Tibial nerve (tissue), 4 donors: ENCODE data around the gene DTX4. TPM values are rescaled to one million over a fixed set of nuclear protein-coding genes. Genes with fewer than 3 reads are reported as not detected.
A peak's percentile ranks its signal among the peaks of the same experiment; 100 is the strongest.

Experiments
- DNase-seq, 2 donors: peaks; one replicate each; pipeline ENCODE4 v3.0.0-alpha.2; 2019; ENCODE audit warnings: low spot score in 2 of 2
- H3K27ac ChIP-seq, 4 donors: fragments of 200-600 bp; sonication (generic) in 3 of 4; one replicate each; pipeline ENCODE4 v1.5.1; 2017 to 2019; ENCODE audit warnings: mild to moderate bottlenecking in 1 of 4
- H3K27me3 ChIP-seq, 2 donors: fragments of 200-600 bp; sonication (generic) in 1 of 2; one replicate each; pipeline versions ENCODE4 v1.5.1 to v1.6.0; 2017 to 2019
- H3K36me3 ChIP-seq, 3 donors: fragments of 200-600 bp; sonication (generic); one replicate each; pipeline ENCODE4 v1.5.1; 2018 to 2019
- H3K4me1 ChIP-seq, 4 donors: fragments of 200-600 bp; sonication (generic) in 3 of 4; one replicate each; pipeline ENCODE4 v1.5.1; 2017 to 2019
- H3K4me3 ChIP-seq, 4 donors: fragments of 200-600 bp; sonication (generic) in 3 of 4; one replicate each; pipeline ENCODE4 v1.5.1; 2017 to 2019; ENCODE audit warnings: mild to moderate bottlenecking in 1 of 4, moderate library complexity in 1 of 4
- H3K9me3 ChIP-seq, 4 donors: fragments of 200-600 bp; sonication (generic) in 3 of 4; one replicate each; pipeline ENCODE4 v1.5.1; 2017 to 2019
- EP300 ChIP-seq, 2 donors: sonication (generic); formaldehyde crosslinking; IDR thresholded peaks; one replicate each; pipeline ENCODE4 v1.6.1; 2017; ENCODE audit warnings: antibody characterized with exemption in 2 of 2, mild to moderate bottlenecking in 1 of 2
- POLR2A ChIP-seq, 2 donors: fragments of 450-650 bp; IDR thresholded peaks; one replicate each; pipeline ENCODE4 v1.6.1; 2017; ENCODE audit warnings: antibody characterized with exemption in 2 of 2, mild to moderate bottlenecking in 2 of 2, moderate library complexity in 2 of 2
- WGBS, 2 donors: methylation state at CpG; one replicate each; pipeline ENCODE4 v1.1.5; 2018; 5-methylcytosine and 5-hydroxymethylcytosine counted together
- total RNA-seq, 4 donors: library from RNA; depleted of rRNA; stranded (reverse); fragments of >200 nt; gene quantifications; one replicate each; pipeline ENCODE4 v1.1.0, GENCODE V29; 2016
- TF ChIP-seq, protein P1 (sequence below), 5 experiments: fragments of 200-600 bp in 3 of 5; fragments of 450-650 bp in 2 of 5; sonication (generic) in 3 of 5; IDR thresholded peaks; one replicate each; pipeline ENCODE4 v1.5.1; 2016 to 2019; ENCODE audit warnings: antibody characterized with exemption in 5 of 5, mild to moderate bottlenecking in 3 of 5, moderate library complexity in 2 of 5

DTX4 gene
- total RNA-seq, 4 donors from 2014 or later, result 17.7 to 34.5 (median 25.8) TPM

DNA sequence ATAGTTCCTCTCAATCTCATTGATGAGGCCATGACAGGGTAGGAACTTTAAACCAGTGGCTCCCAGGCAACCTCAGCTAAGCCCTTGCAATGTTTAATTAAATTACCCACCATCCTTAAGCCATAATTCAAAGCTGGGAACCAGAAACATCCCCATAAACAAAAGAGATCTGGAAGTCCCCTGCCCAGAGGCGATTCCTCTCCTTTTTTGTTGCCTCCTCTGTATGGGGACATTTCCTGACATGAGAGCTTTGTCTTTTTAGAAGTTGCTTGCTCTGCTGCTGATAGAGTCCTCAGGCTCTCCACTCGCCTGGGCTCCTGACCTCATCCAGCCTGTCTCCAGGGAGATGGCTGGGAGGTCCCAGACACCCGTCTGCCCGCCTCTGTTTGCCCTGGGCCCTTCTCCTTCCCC, 3.2 kb downstream of the DTX4 start:
- H3K4me1 ChIP-seq, result peaks cover 0 to 71% (median 31%) of the 10 kb centered on the region in 4 donors
- WGBS, 2 donors, result 33 to 50% methylated on average over 4 of the region's 4 CpGs
- no peak overlapping the region for H3K4me3 ChIP-seq
- H3K36me3 ChIP-seq, result no peaks in the 10 kb centered on the region
- H3K9me3 ChIP-seq, result no peaks in the 10 kb centered on the region
- TF ChIP-seq EP300 (IDR thresholded peaks at IDR 0.05) (no peak), POLR2A (IDR thresholded peaks at IDR 0.05) (no peak)
- TF ChIP-seq, protein P1, sequence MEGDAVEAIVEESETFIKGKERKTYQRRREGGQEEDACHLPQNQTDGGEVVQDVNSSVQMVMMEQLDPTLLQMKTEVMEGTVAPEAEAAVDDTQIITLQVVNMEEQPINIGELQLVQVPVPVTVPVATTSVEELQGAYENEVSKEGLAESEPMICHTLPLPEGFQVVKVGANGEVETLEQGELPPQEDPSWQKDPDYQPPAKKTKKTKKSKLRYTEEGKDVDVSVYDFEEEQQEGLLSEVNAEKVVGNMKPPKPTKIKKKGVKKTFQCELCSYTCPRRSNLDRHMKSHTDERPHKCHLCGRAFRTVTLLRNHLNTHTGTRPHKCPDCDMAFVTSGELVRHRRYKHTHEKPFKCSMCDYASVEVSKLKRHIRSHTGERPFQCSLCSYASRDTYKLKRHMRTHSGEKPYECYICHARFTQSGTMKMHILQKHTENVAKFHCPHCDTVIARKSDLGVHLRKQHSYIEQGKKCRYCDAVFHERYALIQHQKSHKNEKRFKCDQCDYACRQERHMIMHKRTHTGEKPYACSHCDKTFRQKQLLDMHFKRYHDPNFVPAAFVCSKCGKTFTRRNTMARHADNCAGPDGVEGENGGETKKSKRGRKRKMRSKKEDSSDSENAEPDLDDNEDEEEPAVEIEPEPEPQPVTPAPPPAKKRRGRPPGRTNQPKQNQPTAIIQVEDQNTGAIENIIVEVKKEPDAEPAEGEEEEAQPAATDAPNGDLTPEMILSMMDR (IDR thresholded peaks at IDR 0.05), result no peak
- H3K27ac ChIP-seq, result peak overlapping the region; percentile 67 to 91 (median 84)
- no peak for DNase-seq
- no peaks in the 10 kb centered on the region for H3K27me3 ChIP-seq

- H3K4me3 ChIP-seq, result no peak overlapping the region
- peaks cover 0 to 81% (median 34%) of the 10 kb centered on the region in 4 donors for H3K4me1 ChIP-seq
- no peaks in the 10 kb centered on the region for H3K27me3 ChIP-seq
- TF ChIP-seq POLR2A (IDR thresholded peaks at IDR 0.05), result no peak
- no peak for TF ChIP-seq EP300 (IDR thresholded peaks at IDR 0.05)
- TF ChIP-seq, protein P1 (IDR thresholded peaks at IDR 0.05), result no peak
- peak overlapping the region in 3 of 4 donors; percentile 78 to 91 (median 91) for H3K27ac ChIP-seq
- H3K36me3 ChIP-seq, result no peaks in the 10 kb centered on the region
- DNase-seq, result no peak
- WGBS, 2 donors, result 62 to 66% methylated on average over 7 of the region's 7 CpGs
- H3K9me3 ChIP-seq, result no peaks in the 10 kb centered on the region
These were observed 4.4 kb downstream of the DTX4 start for GRCh38 chr11:59176330-59176729.

DNA sequence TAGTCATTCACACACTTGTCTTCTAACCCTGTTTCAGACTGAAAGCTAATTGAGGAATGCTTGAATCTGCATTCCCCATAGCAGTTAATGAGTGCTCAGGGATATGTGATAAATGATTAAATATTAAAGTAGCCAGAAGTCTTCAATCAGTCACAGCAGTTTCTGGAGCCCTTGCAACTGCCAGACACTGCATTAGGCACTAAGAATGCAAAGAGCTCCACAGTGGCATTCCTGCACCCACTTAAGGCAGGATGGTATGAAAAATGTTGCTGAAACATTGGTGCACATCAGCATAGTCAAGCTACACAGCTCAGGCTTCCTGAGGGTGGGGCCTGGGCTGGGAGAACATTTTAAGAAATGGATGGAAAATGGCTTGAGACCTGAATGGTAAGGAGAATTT, 6.5 kb downstream of the DTX4 start:
- TF ChIP-seq POLR2A (IDR thresholded peaks at IDR 0.05) (no peak), EP300 (IDR thresholded peaks at IDR 0.05) (no peak)
- TF ChIP-seq, protein P1 (IDR thresholded peaks at IDR 0.05), result no peak
- no peaks in the 10 kb centered on the region for H3K27me3 ChIP-seq
- H3K9me3 ChIP-seq, result no peaks in the 10 kb centered on the region
- H3K4me1 ChIP-seq, result peaks cover 0 to 100% (median 44%) of the 10 kb centered on the region in 4 donors
- no peak for DNase-seq
- peaks cover 0 to 15% (median 4%) of the 10 kb centered on the region in 3 donors for H3K36me3 ChIP-seq
- H3K4me3 ChIP-seq, result no peak overlapping the region
- H3K27ac ChIP-seq, result peak overlapping the region in 3 of 4 donors; percentile 39 to 91 (median 91)

- Histone ChIP-seq H3K36me3 (peaks cover 0 to 15% (median 4%) of the 10 kb centered on the region in 3 donors), H3K4me1 (peaks cover 0 to 100% (median 45%) of the 10 kb centered on the region in 4 donors), H3K4me3 (no peak overlapping the region), H3K27me3 (no peaks in the 10 kb centered on the region), H3K9me3 (no peaks in the 10 kb centered on the region), H3K27ac (peak overlapping the region in 2 of 4 donors; percentile 91)
- TF ChIP-seq EP300 (IDR thresholded peaks at IDR 0.05) (no peak), POLR2A (IDR thresholded peaks at IDR 0.05) (no peak)
- TF ChIP-seq, protein P1 (IDR thresholded peaks at IDR 0.05), result no peak
- WGBS, 2 donors, result 59 to 61% methylated on average over 2 of the region's 2 CpGs
- no peak for DNase-seq
These were observed 7.2 kb downstream of the DTX4 start for GRCh38 chr11:59179121-59179520.

DNA sequence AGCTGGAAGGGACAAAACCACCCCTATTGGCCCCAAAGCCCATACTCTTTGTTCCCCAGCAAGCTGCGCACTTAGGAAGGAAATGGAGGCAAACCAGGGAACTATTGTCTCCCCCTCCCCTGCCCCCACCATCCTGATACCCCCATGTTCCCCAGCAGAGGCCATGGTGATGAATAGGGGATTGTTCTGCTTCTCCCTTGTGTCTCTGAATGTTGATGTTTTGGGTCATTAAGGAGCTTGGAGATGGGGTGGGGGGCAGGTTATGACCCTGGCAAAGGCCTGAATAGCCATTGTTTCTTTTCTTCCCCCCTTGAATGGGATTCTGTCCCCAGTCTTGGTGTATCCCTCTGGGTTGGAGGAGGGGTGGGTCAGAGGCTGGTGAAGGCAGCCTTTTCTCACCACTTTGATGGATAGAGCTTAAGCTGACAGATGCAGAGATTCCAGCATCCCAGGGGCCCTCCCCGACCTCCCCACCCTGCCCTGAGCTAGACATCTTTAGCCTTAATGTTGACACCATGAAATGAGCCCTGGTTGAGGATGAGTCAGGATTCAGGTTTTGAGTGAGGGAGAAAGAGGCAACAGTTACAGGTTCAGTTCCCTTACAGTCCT, 8.3 kb downstream of the DTX4 start:
- no peak for DNase-seq
- no peaks in the 10 kb centered on the region for H3K27me3 ChIP-seq
- TF ChIP-seq POLR2A (IDR thresholded peaks at IDR 0.05) (no peak), EP300 (IDR thresholded peaks at IDR 0.05) (peak in 1 of 2 donors; percentile 48)
- TF ChIP-seq, protein P1 (IDR thresholded peaks at IDR 0.05), result no peak
- H3K27ac ChIP-seq, result peak overlapping the region in 3 of 4 donors; percentile 11 to 91 (median 91)
- WGBS, 2 donors, result 42 to 68% methylated on average over 2 of the region's 2 CpGs
- peaks cover 0 to 100% (median 48%) of the 10 kb centered on the region in 4 donors for H3K4me1 ChIP-seq
- H3K9me3 ChIP-seq, result no peaks in the 10 kb centered on the region
- peaks cover 0 to 15% (median 4%) of the 10 kb centered on the region in 3 donors for H3K36me3 ChIP-seq
- H3K4me3 ChIP-seq, result no peak overlapping the region
